DND-41 (cell line): ENCODE measurements around the gene XBP1.
"Not testable (repeated sequence)": the region's sequence is repeated elsewhere in the genome, so short reads cannot be mapped to it uniquely, and the experiment has no call there.

Experiments used
- ATAC-seq: fragments of 200-7000 bp; cut with Tn5 transposase; 3 replicates; pipeline ENCODE4 v1.9.1; 2021; ENCODE audit warnings: low read depth; ENCODE audit not compliant: insufficient read depth
- DNase-seq: peaks from one replicate; pipeline ENCODE4 v3.0.0-alpha.2; 2020
- H2AFZ ChIP-seq: 2 replicates; pipeline ENCODE4 v1.6.0; 2012; ENCODE audit warnings: low read depth, low read length
- H3K27ac ChIP-seq: 2 replicates; pipeline ENCODE4 v1.5.1; 2012; ENCODE audit warnings: low read length, inconsistent platforms
- H3K27me3 ChIP-seq: fragments of 200-600 bp; sonication (generic); 2 replicates; pipeline ENCODE4 v1.6.0; 2012; ENCODE audit warnings: low read length, mild to moderate bottlenecking, inconsistent platforms; ENCODE audit not compliant: insufficient read depth, poor library complexity
- H3K36me3 ChIP-seq: 2 replicates; pipeline ENCODE4 v1.5.1; 2012; ENCODE audit warnings: low read length, inconsistent platforms; ENCODE audit not compliant: insufficient read depth
- H3K4me1 ChIP-seq: 2 replicates; pipeline ENCODE4 v1.5.1; 2012; ENCODE audit warnings: mild to moderate bottlenecking, low read length; ENCODE audit not compliant: insufficient read depth
- H3K4me2 ChIP-seq: 2 replicates; pipeline ENCODE4 v1.6.0; 2012; ENCODE audit warnings: mild to moderate bottlenecking, moderate library complexity, low read length, inconsistent platforms; ENCODE audit not compliant: insufficient read depth
- H3K4me3 ChIP-seq, 2 experiments: fragments of 200-600 bp in 1 of 2; shearing (Covaris generic) in 1 of 2; 2 replicates each; pipeline ENCODE4 v1.5.1; 2012 to 2016; ENCODE audit warnings: inconsistent platforms in 2 of 2, low read length in 2 of 2, mild to moderate bottlenecking in 2 of 2, low read depth in 1 of 2, moderate library complexity in 1 of 2
- H3K79me2 ChIP-seq: 2 replicates; pipeline ENCODE4 v1.6.0; 2012; ENCODE audit warnings: low read length, inconsistent platforms; ENCODE audit not compliant: insufficient read depth
- H3K9ac ChIP-seq: 2 replicates; pipeline ENCODE4 v1.6.0; 2012; ENCODE audit warnings: low read depth, mild to moderate bottlenecking, inconsistent platforms, low read length, moderate library complexity
- H3K9me3 ChIP-seq: 2 replicates; pipeline ENCODE4 v1.5.1; 2012; ENCODE audit warnings: low read length, moderate library complexity, mild to moderate bottlenecking, inconsistent platforms; ENCODE audit not compliant: insufficient read depth, severe bottlenecking
- H4K20me1 ChIP-seq: 2 replicates; pipeline ENCODE4 v1.6.0; 2012; ENCODE audit warnings: low read length; ENCODE audit not compliant: insufficient read depth
- EZH2 ChIP-seq: IDR thresholded peaks from 3 replicates; pipeline ENCODE4 v1.6.1; 2012; ENCODE audit warnings: borderline replicate concordance, low read depth, mild to moderate bottlenecking, moderate library complexity, low read length, inconsistent platforms; ENCODE audit not compliant: severe bottlenecking
- TF ChIP-seq, protein P1 (sequence below): IDR thresholded peaks from 2 replicates; pipeline ENCODE4 v1.5.1; 2012; ENCODE audit warnings: borderline replicate concordance, low read length, moderate library complexity, mild to moderate bottlenecking; ENCODE audit not compliant: poor library complexity, severe bottlenecking; ENCODE audit errors: extremely low read depth

The XBP1 gene

DNA sequence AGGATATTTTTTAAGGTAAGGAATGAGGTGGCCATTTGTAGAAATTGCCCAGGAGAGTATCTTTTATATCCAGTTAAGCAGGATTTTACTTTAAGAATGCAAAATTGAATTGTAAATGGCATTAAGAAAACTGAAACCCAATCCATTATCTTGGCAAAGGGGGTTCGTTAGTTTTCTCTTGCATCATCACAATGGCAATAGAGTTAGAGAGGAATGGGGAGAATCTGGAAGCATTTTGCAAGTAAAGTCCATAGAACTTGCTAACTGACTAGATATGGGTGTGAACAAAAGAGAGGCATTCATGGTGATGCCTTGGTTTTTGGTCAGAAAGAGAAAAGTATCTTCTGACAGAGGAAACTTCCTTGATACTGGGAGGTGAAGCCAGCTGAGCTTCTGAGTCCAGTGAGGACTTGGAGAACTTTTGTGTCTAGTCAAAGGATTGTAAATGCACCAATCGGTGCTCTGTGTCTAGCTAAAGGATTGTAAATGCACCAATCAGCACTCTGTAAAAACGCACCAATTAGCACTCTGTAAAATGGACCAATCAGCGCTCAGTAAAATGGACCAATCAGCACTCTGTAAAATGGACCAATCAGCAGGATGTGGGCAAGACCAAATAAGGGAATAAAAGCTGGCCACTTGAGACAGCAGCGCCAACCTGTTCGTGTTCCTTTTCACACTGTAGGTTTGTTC is 31.5 kb downstream of the XBP1 start:
- Histone ChIP-seq H3K27ac (no peak overlapping the region), H3K9ac (no peak overlapping the region), H3K4me1 (peaks cover 10% of the 10 kb centered on the region), H3K27me3 (no peaks in the 10 kb centered on the region), H3K79me2 (peaks cover 14% of the 10 kb centered on the region), H3K9me3 (no peaks in the 10 kb centered on the region), H3K4me2 (no peak overlapping the region), H3K4me3 (no peak overlapping the region), H2AFZ (no peak overlapping the region), H3K36me3 (no peaks in the 10 kb centered on the region; the same call in 1 of the 2 replicates), H4K20me1 (peaks cover 5% of the 10 kb centered on the region; the same call in 1 of the 2 replicates)
- ATAC-seq: no peak
- no peak for DNase-seq
- TF ChIP-seq EZH2: no peak

DNA sequence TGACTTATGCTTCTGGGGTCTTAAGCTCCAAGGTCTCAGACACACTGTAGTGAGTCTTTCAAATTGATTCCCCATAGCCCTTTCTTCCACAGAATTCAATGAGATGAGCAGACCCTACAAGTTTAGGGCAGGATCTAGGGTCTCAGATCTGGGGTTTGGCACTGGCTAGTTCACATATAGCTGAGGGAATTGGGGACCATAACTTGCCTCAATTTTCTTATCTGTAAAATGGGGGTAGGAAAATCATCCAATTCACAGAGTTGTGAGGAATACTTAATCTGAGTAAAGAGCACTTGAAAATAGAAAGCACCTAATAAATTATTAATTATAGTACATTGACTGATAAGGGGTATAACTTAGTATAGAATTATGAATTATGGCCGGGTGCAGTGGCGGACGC is 33.7 kb downstream of the XBP1 start:
- no peaks in the 10 kb centered on the region for H3K27me3 ChIP-seq
- no peak for ATAC-seq

DNA sequence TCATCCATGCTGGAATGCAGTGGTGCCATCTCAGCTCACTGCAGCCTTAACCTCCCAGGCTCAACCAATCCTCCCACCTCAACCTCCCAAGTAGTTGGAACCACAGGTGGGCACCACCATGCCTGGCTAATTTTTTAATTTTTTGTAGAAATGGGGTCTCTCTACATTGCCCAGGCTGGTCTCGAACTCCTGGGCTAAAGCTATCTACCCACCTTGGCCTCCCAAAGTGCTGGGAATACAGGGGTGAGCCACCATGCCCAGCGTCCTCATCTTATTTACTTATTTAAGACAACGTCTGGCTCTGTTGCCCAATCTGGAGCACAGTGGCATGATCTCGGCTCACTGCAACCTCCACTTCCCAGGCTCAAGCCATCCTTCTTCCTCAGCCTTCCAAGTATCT is 38.4 kb downstream of the XBP1 start:
- not testable (repeated sequence) for ATAC-seq, H3K4me2 ChIP-seq, DNase-seq

More for the DNA sequence above, 33.7 kb downstream of the XBP1 start:
- no peaks in the 10 kb centered on the region for H3K36me3 ChIP-seq
- TF ChIP-seq, protein P1, sequence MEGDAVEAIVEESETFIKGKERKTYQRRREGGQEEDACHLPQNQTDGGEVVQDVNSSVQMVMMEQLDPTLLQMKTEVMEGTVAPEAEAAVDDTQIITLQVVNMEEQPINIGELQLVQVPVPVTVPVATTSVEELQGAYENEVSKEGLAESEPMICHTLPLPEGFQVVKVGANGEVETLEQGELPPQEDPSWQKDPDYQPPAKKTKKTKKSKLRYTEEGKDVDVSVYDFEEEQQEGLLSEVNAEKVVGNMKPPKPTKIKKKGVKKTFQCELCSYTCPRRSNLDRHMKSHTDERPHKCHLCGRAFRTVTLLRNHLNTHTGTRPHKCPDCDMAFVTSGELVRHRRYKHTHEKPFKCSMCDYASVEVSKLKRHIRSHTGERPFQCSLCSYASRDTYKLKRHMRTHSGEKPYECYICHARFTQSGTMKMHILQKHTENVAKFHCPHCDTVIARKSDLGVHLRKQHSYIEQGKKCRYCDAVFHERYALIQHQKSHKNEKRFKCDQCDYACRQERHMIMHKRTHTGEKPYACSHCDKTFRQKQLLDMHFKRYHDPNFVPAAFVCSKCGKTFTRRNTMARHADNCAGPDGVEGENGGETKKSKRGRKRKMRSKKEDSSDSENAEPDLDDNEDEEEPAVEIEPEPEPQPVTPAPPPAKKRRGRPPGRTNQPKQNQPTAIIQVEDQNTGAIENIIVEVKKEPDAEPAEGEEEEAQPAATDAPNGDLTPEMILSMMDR: no peak
- no peak overlapping the region for H3K4me2 ChIP-seq
- no peak overlapping the region for H3K27ac ChIP-seq
- no peak overlapping the region for H2AFZ ChIP-seq
- no peaks in the 10 kb centered on the region for H3K4me1 ChIP-seq
- H3K4me3 ChIP-seq: no peak overlapping the region
- H4K20me1 ChIP-seq: no peaks in the 10 kb centered on the region
- H3K9ac ChIP-seq: no peak overlapping the region
- H3K79me2 ChIP-seq: no peaks in the 10 kb centered on the region
- no peaks in the 10 kb centered on the region for H3K9me3 ChIP-seq
- no peak for DNase-seq

DNA sequence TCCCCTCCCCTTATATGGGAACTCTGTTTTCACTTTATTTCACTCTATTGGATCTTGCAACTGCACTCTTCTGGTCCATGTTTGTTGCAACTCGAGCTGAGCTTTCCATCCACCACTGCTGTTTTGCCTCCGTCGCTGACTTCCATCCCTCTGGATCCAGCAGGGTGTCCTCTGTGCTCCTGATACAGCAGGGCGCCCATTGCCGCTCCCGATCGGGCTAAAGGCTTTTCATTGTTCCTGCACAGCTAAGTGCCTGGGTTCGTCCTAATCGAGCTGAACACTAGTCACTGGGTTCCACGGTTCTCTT is 39.0 kb downstream of the XBP1 start:
- Histone ChIP-seq H2AFZ (no peak overlapping the region), H3K9ac (no peak overlapping the region), H3K36me3 (no peaks in the 10 kb centered on the region), H3K79me2 (no peaks in the 10 kb centered on the region), H3K4me1 (no peaks in the 10 kb centered on the region), H3K27me3 (no peaks in the 10 kb centered on the region), H3K4me2 (no peak overlapping the region), H4K20me1 (no peaks in the 10 kb centered on the region), H3K4me3 (no peak overlapping the region), H3K9me3 (no peaks in the 10 kb centered on the region), H3K27ac (no peak overlapping the region)
- ATAC-seq: no peak
- DNase-seq: no peak
- TF ChIP-seq, protein P1: no peak
- TF ChIP-seq EZH2: no peak

More for the DNA sequence above, 38.4 kb downstream of the XBP1 start:
- H4K20me1 ChIP-seq, H3K4me1 ChIP-seq, H3K79me2 ChIP-seq, H3K9me3 ChIP-seq, H3K36me3 ChIP-seq, H2AFZ ChIP-seq, H3K4me3 ChIP-seq, H3K27me3 ChIP-seq, H3K27ac ChIP-seq, H3K9ac ChIP-seq: not testable (repeated sequence)
